Measurements from ENCODE around the gene CINP. TPM values are rescaled to one million over a fixed set of nuclear protein-coding genes. Genes with fewer than 3 reads are reported as not detected.

Gene CINP
- total and polyA plus RNA-seq, 2 of the 13 experiments (the other 11 are each of a cell fraction or from before 2014, with no cell fraction given) = 32.8 to 42.8 TPM

DNA sequence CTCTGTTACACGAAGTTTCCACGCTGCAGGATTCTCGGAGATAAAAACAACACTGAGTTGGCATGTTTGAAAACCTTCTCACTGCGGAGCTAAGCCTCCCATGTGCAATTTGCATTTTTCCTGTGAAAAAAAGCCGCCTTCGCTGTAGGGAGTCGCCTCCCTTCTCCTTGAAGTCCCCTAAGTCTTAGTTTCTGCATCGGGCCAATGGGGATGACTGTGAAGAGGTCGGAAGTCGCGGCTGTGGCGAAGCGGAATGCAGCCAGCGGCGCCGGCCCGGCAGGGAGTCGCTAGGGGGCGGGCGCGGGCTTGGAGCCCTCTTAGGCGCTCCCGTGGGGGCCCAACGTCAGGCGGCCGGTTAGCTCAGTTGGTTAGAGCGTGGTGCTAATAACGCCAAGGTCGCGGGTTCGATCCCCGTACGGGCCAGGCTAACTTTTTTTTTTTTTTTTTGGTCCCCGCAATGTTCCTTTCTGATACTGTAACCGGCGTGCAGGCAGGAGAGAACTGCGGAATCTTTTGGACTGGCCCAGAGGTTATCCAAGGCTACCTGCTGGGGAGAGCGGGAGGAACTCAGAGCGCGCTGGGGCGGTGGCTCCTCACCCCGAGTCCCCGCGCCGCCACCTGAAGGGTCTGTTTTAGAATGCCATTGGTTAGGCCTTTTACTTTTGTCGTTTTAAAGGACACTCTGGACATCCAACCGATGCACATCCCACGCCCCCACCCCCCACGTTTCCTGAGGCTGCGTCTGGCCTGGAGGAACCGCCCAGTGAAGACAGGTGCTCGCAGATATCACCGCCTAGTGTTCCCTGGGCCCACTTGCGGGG is 45.7 kb downstream of the CINP start (continued):
- TF ChIP-seq NFIB (CRISPR knock-in tag; IDR thresholded peaks at IDR 0.05; ENCODE audit: borderline replicate concordance) (no peak), KDM3A (CRISPR knock-in tag; IDR thresholded peaks at IDR 0.05; ENCODE audit: low read depth) (peak; percentile 71; the same call in 1 of the 2 replicates), ATM (IDR thresholded peaks at IDR 0.05; ENCODE audit: borderline replicate concordance) (no peak), ZFP1 (CRISPR knock-in tag; IDR thresholded peaks at IDR 0.05) (no peak; the same call in 1 of the 2 replicates), HES4 (CRISPR knock-in tag; IDR thresholded peaks at IDR 0.05; ENCODE audit: borderline replicate concordance) (no peak), ATF7 (IDR thresholded peaks at IDR 0.05) (no peak), ATF7 (CRISPR knock-in tag; IDR thresholded peaks at IDR 0.05) (peak; percentile 62; the same call in 1 of the 2 replicates), GABPB1 (CRISPR knock-in tag; IDR thresholded peaks at IDR 0.05) (peak; percentile 81), NFATC3 (CRISPR knock-in tag; IDR thresholded peaks at IDR 0.05) (no peak), NFRKB (IDR thresholded peaks at IDR 0.05) (no peak), SETDB1 (CRISPR knock-in tag; IDR thresholded peaks at IDR 0.05; ENCODE audit: borderline replicate concordance) (no peak), ADNP (CRISPR knock-in tag; IDR thresholded peaks at IDR 0.05) (0 out of 2 replicates have a peak, but pooled peaks have one; percentile 44), POGZ (CRISPR knock-in tag; IDR thresholded peaks at IDR 0.05) (peak; percentile 42; the same call in 1 of the 2 replicates)
- TF ChIP-seq, protein P1, sequence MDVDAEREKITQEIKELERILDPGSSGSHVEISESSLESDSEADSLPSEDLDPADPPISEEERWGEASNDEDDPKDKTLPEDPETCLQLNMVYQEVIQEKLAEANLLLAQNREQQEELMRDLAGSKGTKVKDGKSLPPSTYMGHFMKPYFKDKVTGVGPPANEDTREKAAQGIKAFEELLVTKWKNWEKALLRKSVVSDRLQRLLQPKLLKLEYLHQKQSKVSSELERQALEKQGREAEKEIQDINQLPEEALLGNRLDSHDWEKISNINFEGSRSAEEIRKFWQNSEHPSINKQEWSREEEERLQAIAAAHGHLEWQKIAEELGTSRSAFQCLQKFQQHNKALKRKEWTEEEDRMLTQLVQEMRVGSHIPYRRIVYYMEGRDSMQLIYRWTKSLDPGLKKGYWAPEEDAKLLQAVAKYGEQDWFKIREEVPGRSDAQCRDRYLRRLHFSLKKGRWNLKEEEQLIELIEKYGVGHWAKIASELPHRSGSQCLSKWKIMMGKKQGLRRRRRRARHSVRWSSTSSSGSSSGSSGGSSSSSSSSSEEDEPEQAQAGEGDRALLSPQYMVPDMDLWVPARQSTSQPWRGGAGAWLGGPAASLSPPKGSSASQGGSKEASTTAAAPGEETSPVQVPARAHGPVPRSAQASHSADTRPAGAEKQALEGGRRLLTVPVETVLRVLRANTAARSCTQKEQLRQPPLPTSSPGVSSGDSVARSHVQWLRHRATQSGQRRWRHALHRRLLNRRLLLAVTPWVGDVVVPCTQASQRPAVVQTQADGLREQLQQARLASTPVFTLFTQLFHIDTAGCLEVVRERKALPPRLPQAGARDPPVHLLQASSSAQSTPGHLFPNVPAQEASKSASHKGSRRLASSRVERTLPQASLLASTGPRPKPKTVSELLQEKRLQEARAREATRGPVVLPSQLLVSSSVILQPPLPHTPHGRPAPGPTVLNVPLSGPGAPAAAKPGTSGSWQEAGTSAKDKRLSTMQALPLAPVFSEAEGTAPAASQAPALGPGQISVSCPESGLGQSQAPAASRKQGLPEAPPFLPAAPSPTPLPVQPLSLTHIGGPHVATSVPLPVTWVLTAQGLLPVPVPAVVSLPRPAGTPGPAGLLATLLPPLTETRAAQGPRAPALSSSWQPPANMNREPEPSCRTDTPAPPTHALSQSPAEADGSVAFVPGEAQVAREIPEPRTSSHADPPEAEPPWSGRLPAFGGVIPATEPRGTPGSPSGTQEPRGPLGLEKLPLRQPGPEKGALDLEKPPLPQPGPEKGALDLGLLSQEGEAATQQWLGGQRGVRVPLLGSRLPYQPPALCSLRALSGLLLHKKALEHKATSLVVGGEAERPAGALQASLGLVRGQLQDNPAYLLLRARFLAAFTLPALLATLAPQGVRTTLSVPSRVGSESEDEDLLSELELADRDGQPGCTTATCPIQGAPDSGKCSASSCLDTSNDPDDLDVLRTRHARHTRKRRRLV (CRISPR knock-in tag; IDR thresholded peaks at IDR 0.05) = peak; percentile 65; the same call in 1 of the 2 replicates
- TF ChIP-seq, protein P2, sequence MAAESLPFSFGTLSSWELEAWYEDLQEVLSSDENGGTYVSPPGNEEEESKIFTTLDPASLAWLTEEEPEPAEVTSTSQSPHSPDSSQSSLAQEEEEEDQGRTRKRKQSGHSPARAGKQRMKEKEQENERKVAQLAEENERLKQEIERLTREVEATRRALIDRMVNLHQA (CRISPR knock-in tag; IDR thresholded peaks at IDR 0.05) = no peak
- TF ChIP-seq, protein P3, sequence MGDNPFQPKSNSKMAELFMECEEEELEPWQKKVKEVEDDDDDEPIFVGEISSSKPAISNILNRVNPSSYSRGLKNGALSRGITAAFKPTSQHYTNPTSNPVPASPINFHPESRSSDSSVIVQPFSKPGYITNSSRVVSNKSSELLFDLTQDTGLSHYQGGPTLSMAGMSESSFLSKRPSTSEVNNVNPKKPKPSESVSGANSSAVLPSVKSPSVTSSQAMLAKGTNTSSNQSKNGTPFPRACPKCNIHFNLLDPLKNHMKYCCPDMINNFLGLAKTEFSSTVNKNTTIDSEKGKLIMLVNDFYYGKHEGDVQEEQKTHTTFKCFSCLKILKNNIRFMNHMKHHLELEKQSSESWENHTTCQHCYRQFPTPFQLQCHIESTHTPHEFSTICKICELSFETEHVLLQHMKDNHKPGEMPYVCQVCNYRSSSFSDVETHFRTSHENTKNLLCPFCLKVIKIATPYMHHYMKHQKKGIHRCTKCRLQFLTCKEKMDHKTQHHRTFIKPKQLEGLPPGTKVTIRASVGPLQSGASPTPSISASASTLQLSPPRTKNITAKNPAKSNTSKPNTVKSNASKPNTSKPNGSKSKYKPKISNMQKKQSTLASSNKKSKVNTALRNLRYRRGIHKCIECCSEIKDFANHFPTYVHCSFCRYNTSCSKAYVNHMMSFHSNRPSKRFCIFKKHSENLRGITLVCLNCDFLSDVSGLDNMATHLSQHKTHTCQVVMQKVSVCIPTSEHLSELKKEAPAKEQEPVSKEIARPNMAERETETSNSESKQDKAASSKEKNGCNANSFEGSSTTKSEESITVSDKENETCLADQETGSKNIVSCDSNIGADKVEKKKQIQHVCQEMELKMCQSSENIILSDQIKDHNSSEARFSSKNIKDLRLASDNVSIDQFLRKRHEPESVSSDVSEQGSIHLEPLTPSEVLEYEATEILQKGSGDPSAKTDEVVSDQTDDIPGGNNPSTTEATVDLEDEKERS (CRISPR knock-in tag; IDR thresholded peaks at IDR 0.05) = 0 out of 2 replicates have a peak, but pooled peaks have one; percentile 61
- TF ChIP-seq, protein P4, sequence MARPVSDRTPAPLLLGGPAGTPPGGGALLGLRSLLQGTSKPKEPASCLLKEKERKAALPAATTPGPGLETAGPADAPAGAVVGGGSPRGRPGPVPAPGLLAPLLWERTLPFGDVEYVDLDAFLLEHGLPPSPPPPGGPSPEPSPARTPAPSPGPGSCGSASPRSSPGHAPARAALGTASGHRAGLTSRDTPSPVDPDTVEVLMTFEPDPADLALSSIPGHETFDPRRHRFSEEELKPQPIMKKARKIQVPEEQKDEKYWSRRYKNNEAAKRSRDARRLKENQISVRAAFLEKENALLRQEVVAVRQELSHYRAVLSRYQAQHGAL (CRISPR knock-in tag; IDR thresholded peaks at IDR 0.05; ENCODE audit: not compliant biosample characterization) = no peak
- TF ChIP-seq, protein P5, sequence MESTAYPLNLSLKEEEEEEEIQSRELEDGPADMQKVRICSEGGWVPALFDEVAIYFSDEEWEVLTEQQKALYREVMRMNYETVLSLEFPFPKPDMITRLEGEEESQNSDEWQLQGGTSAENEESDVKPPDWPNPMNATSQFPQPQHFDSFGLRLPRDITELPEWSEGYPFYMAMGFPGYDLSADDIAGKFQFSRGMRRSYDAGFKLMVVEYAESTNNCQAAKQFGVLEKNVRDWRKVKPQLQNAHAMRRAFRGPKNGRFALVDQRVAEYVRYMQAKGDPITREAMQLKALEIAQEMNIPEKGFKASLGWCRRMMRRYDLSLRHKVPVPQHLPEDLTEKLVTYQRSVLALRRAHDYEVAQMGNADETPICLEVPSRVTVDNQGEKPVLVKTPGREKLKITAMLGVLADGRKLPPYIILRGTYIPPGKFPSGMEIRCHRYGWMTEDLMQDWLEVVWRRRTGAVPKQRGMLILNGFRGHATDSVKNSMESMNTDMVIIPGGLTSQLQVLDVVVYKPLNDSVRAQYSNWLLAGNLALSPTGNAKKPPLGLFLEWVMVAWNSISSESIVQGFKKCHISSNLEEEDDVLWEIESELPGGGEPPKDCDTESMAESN (CRISPR knock-in tag; conservative IDR thresholded peaks at IDR 0.05) = peak; percentile 76; the same call in 1 of the 2 replicates
